CD4-positive, alpha-beta T cell treated with Interleukin-15 for 1 hour (primary cell): ENCODE data around the gene C1QTNF12.

Experiments
- DNase-seq: peaks from one replicate; pipeline ENCODE4 v3.0.0-alpha.2; 2020

C1QTNF12 gene

GRCh38 chr1:1239614-1240347, 6.7 kb downstream of the C1QTNF12 start:
- no peak for DNase-seq

GRCh38 chr1:1239227-1239613, 7.3 kb downstream of the C1QTNF12 start:
- DNase-seq = no peak

- no peak for DNase-seq
These were observed 7.8 kb downstream of the C1QTNF12 start for GRCh38 chr1:1238702-1239178.

GRCh38 chr1:1237874-1238701, 8.4 kb downstream of the C1QTNF12 start:
- no peak for DNase-seq

GRCh38 chr1:1236945-1237873, 9.3 kb downstream of the C1QTNF12 start:
- no peak for DNase-seq

GRCh38 chr1:1236176-1236763, 10.3 kb downstream of the C1QTNF12 start:
- DNase-seq = no peak

GRCh38 chr1:1235016-1235744, 11.3 kb downstream of the C1QTNF12 start:
- no peak for DNase-seq

- DNase-seq = no peak
These were observed 12.2 kb downstream of the C1QTNF12 start for GRCh38 chr1:1234180-1234808.

- DNase-seq = no peak
These were observed 13.0 kb downstream of the C1QTNF12 start for GRCh38 chr1:1233567-1233892.

DNA sequence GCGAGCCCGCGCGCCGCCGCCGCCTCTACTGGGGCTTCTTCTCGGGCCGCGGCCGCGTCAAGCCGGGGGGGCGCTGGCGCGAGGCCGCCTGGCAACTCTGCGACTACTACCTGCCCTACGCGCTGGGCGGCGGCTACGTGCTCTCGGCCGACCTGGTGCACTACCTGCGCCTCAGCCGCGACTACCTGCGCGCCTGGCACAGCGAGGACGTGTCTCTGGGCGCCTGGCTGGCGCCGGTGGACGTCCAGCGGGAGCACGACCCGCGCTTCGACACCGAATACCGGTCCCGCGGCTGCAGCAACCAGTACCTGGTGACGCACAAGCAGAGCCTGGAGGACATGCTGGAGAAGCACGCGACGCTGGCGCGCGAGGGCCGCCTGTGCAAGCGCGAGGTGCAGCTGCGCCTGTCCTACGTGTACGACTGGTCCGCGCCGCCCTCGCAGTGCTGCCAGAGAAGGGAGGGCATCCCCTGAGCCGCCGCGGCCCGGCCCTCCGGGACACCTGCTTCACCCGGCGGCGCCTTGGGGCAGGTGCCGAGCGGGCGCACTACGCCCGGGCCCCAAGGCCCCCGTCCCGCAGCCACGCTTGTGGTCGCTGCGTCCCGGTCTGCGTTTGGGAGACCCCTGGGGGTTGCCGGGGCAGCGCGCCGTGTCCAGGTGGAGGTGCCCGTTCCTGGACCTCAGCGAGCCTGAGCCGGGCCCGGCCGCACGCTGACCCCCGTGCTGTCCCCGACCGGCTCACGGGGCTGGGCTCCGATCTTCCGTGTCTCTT, 13.5 kb downstream of the C1QTNF12 start:
- no peak for DNase-seq

DNA sequence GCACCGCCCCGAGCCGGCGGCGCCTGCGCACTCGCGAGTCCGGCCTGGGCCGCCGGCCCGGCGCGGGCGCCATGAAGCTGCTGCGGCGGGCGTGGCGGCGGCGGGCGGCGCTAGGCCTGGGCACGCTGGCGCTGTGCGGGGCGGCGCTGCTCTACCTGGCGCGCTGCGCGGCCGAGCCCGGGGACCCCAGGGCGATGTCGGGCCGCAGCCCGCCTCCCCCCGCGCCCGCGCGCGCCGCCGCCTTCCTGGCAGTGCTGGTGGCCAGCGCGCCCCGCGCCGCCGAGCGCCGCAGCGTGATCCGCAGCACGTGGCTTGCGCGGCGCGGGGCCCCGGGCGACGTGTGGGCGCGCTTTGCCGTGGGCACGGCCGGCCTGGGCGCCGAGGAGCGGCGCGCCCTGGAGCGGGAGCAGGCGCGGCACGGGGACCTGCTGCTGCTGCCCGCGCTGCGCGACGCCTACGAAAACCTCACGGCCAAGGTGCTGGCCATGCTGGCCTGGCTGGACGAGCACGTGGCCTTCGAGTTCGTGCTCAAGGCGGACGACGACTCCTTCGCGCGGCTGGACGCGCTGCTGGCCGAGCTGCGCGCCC, 14.2 kb downstream of the C1QTNF12 start, which contains the start of gene B3GALT6:
Gene B3GALT6 (plus strand): TSS at position 30 of the 588 bp plus-strand sequence. CDS start 42 bp downstream, at position 72.
- no peak for DNase-seq

DNA sequence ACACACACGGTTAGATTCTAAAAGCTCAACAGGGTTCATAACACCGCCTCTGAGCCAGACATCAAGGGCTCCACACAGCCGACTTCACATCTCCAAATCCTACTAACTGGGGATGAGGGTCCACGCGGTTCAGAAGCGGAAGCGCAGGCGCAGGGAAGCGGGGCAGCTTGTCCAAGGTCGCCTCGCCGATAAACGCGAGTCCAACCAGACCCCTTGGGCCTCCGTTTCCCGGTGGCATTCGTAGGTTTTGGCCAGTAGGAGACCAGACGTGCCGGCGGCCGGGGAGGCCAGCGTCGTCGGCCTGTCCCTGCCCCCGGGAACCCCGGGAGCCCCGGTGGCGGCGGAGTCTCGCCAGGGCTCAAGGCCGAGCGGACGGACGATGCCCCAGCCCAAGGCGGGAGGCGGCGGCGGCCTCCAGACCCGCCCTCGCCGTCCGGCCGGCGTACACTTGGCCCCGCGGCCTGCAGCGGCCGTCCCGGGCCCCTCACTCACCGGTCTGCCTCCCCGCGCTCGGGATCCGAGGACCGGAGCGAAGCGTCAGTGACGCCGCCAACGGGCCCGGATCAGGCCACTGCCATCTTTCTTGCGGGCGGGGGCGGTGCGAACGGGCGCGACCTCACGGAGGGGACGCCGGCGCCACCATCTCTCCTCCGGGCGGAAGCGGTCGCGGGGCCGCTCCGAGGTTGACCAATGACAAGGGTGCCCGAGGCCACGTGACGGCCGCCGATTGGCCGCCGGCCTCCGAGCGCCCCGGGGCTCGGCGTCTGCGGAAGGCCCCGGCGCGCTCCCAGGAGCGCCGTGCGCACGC, 14.9 kb downstream of the C1QTNF12 start, which contains the start of gene SDF4:
Gene SDF4 (minus strand): TSS at position 602 of the 808 bp plus-strand sequence. CDS start 3,229 bp downstream, outside the sequence.
- DNase-seq = peak; percentile 98

GRCh38 chr1:1230656-1231399, 15.7 kb downstream of the C1QTNF12 start:
- DNase-seq = no peak

- DNase-seq = no peak
These were observed 16.8 kb downstream of the C1QTNF12 start for GRCh38 chr1:1229770-1230169.

GRCh38 chr1:1228596-1229321, 17.8 kb downstream of the C1QTNF12 start:
- DNase-seq = no peak

GRCh38 chr1:1228187-1228586, 18.3 kb downstream of the C1QTNF12 start:
- DNase-seq = no peak

DNA sequence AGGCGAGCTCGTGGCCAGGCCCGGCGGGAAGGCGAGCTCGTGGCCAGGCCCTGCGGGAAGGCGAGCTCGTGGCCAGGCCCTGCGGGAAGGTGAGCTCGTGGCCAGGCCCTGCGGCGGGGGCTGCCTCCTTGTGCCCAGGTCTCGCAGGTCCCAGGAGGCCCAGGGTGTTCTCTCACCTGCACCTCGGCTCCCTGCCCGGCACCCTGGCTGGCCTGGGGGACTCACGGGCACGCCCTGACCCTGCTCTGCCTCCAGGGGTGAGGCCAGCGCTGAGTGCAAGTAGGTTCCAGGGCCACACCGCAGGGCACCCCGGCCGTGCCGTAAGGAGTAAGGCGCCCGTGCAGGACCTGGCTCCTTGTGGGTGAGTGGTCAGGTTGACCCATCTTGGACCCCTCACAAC, 19.1 kb downstream of the C1QTNF12 start:
- DNase-seq = no peak
